C1 segment of cervical spinal cord (tissue), 14 donors: Measurements from ENCODE around the gene NDUFS1.
"Not testable (repeated sequence)": the region's sequence is repeated elsewhere in the genome, so short reads cannot be mapped to it uniquely, and the experiment has no call there.

ENCODE experiments used
- DNase-seq, 14 donors: peaks; one replicate each; lab custom pipeline; 2025; lab: John Stamatoyannopoulos, UW

Gene NDUFS1

DNA sequence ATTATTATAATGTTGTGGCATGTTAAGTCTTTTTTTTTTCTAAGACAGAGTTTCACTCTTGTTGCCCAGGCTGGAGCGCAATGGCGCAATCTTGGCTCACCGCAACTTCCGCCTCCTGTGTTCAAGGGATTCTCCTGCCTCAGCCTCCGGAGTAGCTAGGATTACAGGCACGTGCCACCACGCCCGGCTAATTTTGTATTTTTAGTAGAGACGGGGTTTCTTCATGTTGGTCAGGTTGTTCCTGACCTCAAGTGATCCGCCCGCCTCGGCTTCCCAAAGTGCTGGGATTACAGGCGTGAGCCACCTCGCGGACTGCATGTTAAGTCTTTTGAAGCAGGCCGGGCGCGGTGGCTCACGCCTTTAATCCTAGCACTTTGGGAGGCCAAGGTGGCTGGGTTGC, 60.4 kb downstream of the NDUFS1 start:
- DNase-seq = not testable (repeated sequence)

DNA sequence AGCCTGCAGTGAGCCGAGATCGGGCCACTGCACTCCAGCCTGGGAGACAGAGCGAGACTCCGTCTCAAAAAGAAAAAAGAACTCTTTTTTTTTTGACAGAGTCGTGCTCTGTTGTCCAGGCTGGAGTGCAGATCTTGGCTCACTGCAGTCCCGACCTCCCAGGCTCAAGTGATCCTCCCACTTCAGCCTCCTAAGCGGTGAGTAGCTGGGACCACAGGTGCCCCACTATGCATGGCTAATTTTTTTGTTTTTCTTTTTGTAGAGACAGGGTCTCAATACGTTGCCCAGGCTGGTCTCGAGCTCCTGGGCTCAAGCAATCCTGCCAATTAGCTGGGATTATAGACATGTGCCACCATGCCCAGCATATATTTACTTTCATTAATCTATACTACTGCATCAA, 60.8 kb downstream of the NDUFS1 start:
- no peak for DNase-seq

- DNase-seq = no peak
These were observed 62.4 kb downstream of the NDUFS1 start for GRCh38 chr2:206096876-206097275.

DNA sequence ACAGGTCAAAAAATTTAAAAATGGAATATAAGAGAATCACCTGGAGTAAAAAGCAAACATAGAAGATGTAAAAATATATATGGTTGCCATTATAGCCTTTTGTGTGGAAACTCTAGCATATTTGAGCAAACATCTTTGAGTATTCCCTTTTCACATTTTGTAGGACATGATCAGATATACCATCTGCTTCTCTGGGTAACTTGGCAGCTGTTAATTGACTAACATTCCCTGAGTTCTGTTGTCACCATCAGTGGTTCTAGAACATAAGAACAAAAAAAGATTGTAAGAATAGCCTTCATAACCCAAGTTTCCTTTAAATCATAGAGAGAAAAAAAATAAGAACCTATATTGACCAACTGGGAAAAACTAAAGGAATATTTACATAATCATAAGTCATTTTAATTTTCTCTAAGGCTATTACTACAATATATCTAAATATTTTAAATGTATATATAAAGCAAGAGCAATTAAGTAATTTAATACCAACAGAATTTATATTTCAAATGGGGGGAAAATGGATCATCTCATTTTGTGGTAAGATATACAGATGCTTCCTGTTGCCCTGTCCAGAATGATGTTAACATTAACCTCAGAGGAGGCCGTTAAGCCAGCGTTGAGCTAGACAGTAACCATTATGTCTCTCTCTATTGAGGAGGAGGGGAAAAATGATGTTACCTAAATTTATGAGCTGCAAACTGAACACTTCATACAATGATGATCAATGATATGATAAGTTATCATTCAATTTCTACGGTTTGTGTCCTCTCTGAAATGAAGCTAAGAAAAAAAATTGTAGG, 63.5 kb downstream of the NDUFS1 start:
- peak in 1 of 14 donors; percentile 5 for DNase-seq

- DNase-seq = no peak
These were observed 66.9 kb downstream of the NDUFS1 start for GRCh38 chr2:206092297-206092696.

DNA sequence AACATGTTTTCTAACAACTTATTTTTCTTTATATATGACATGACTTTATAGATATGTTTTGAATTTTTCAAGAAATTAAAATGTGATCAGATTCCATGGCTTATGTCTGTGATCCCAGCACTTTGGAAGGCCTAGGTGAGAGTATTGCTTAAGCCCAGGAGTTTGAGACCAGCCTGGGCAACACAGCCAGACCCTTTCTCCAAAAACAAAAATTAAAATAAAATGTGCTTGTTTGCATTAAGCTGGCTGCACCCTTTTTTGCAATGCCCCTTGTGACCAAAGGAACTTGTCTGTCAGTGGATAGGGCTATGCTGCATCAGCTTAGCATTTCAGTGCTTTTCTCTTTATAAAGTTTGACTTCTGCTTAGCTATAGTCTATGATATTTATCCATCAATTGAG, 71.0 kb downstream of the NDUFS1 start:
- DNase-seq = no peak

- DNase-seq = peak in 1 of 14 donors; percentile 33
These were observed 72.4 kb downstream of the NDUFS1 start for GRCh38 chr2:206086716-206087350.

DNA sequence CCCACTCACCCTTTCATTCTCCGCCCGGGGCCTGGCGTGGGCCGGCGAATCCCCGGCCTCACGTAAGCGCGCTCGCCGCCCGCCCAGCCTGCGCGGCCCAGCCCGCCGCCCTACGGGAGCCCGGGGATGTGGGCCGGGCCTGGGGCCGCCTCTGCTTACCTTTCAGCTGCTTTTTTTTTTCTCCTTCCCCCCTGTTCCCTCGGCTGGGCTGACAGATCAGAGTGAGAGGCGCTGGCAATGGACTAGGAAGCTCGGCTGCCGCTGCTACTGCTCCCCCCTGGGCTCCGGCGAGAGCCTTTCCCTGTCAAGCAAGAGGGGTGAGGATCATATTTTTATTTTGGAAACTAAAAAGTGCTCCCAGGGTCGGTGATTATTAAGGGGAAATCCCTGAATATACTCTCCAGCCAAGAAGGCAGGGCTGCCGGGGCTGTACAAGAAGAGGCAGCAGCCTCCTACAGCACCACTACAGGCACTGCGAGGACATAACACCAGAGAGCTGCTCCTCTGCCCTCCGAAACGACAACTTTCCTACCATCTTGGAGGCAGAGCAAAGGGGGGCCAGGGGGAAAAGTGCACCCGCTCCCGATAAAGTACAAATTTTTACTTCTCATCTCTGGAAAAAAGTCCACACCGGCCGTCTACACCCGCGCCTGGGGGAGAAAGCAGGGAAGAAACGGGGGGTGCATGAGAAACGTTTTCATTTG, 73.3 kb downstream of the NDUFS1 start, which contains the start of gene INO80D:
TSS of gene INO80D (minus strand) at position 433 of the 704 bp plus-strand sequence. CDS start 23,158 bp downstream, outside the sequence.
- DNase-seq = peak; percentile 10 to 89 (median 78)

- DNase-seq = peak in 13 of 14 donors; percentile 36 to 81 (median 62)
These were observed 74.1 kb downstream of the NDUFS1 start for GRCh38 chr2:206084870-206085741.

DNA sequence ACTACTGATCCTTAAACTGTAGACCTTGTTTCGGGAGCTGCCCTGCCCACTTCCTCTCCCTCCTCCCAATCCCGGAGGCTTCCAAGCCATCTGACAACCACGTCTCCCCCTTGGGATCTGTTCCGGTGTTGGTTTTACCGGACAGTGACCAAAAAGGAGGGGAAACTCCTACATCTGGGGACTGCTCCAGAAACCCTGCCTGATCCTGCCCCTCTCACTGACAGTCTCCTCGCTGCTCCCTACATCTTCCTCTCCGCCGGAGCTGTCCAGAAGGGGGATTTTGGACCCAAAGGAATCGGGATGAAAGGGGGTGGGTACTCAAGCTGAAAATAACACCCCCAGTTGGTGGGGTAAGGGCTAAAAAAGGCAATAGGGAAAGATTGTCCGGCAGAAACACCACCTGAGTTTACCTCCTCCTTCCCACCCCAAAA, 74.8 kb downstream of the NDUFS1 start:
- peak in 13 of 14 donors; percentile 20 to 73 (median 57) for DNase-seq

- peak in 2 of 14 donors; percentile 0 to 12 for DNase-seq
These were observed 75.4 kb downstream of the NDUFS1 start for GRCh38 chr2:206083602-206084438.

DNA sequence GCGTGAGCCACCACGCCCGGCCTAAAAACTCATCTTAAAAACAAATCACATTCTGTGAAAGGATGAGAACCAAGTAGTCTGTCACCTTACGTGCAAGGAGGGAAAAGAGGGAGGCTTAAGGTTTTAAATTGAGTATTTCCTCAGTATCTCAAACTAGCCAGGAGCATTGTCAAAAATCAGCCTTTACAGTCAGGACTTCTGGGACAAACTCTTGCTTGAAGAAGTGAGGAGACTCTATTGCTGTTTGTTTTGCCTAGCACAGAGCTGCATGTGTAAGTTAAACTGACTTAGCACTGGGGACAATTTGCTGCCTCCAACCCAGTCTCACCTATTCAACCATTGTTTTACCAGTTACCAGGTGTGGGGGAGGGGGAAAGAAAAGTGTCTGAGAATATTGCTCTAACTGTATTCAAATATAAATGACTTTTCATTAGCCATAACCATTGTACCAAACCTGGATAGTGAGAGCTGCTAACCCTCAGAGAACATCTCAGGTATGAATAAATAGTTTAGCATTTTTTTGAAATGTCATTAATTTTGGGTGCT, 76.9 kb downstream of the NDUFS1 start:
- DNase-seq = no peak

DNA sequence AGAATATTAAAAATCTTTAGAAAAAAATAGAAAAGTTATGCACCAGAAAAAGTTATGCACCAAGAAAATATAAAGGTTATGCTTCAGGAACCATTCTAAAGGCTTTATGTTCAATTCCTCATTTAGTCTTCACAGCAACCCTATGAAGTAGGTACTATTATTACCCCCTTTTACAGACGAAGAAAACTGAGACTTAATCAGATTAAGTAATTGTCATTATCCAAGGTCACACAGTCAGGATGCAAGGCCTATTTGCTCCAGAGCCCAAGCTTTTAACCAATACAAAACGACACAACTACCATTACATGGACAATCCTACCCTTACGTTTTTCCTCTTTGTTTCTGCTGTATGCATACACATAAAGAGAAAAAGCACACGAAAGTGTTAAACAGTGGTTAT, 78.3 kb downstream of the NDUFS1 start:
- DNase-seq = no peak

- no peak for DNase-seq
These were observed 79.4 kb downstream of the NDUFS1 start for GRCh38 chr2:206079699-206080465.

GRCh38 chr2:206077879-206078278, 81.4 kb downstream of the NDUFS1 start:
- not testable (repeated sequence) for DNase-seq

DNA sequence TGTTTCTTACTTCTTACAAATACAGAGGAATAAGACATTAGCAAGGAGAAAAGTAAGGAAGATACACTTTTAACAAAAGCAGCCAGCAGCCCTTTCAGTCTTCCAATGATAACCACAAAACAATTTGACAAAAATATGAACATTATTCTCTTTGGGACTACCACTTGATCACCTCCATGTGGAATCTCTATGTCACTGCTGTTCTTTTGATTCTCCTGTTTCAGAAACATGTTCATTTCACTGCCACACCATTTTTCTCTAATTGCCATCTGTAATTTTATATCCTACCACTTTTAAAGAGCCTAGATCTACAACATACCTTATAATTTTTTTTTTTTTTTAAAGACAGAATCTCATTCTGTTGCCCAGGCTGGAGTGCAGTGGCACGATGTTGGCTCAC, 84.1 kb downstream of the NDUFS1 start:
- DNase-seq = no peak

DNA sequence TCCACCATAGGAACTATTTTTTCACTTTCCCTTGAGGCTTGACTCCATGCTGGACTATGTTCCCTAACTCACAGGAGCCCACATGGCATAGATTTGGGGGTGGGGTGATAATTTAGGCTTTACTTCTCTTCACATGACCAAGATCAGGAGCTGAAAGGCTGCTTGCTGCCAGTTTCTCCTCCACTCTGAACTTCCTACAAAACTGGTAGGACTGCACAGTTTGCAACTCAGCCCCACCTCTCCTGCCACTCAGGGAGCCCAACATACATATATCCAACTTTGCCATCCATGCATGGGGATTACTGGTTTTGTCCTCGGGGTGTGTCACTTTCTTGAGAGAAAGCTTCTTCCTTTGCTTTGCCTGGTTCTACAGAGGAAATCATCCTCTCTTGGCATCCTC, 87.4 kb downstream of the NDUFS1 start:
- no peak for DNase-seq

GRCh38 chr2:206069417-206069816, 89.8 kb downstream of the NDUFS1 start:
- DNase-seq = no peak

DNA sequence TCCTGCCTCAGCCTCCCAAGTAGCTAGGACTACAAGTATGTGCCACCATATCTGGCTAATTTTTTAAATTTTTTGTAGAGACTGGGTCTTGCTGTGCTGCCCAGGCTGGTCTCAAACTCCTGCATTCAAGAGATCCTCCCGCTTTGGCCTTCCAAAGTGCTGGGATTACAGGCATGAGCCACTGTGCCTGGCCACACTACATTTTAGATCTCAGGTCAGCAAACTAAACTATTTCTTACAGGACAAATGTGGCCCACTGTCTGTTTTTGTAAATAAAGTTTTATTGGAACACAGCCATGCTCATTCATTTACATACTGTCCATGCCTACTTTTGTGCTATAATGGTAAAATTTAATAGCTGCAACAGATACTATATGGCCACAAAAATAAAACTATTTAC, 91.0 kb downstream of the NDUFS1 start:
- no peak for DNase-seq
